Esophagus muscularis mucosa (tissue), 3 donors: Measurements from ENCODE around the gene HNRNPU.

Experiments
- CTCF ChIP-seq, 3 experiments: fragments of 200-600 bp in 2 of 3; fragments of 450-650 bp in 1 of 3; sonication (generic) in 2 of 3; IDR thresholded peaks; one replicate each; pipeline ENCODE4 v1.5.1; 2017 to 2019; ENCODE audit warnings: antibody characterized with exemption in 3 of 3, mild to moderate bottlenecking in 2 of 3, moderate library complexity in 1 of 3
- POLR2A ChIP-seq: fragments of 450-650 bp; IDR thresholded peaks from one replicate; pipeline ENCODE4 v1.6.1; 2017; ENCODE audit warnings: antibody characterized with exemption, moderate library complexity, mild to moderate bottlenecking, low read depth
- POLR2AphosphoS5 ChIP-seq, 2 donors: sonication (generic); formaldehyde crosslinking; IDR thresholded peaks; one replicate each; pipeline ENCODE4 v1.6.1; 2017; ENCODE audit warnings: antibody characterized with exemption in 2 of 2

GRCh38 chr1:244835276-244836134 lies 28.8 kb downstream of the HNRNPU start, which contains the start of gene COX20:
- no peak for TF ChIP-seq CTCF (IDR thresholded peaks at IDR 0.05)
- peak; percentile 23 for TF ChIP-seq POLR2A
- TF ChIP-seq POLR2AphosphoS5 (IDR thresholded peaks at IDR 0.05), result peak; percentile 77 to 78
